MM.1S (cell line): Measurements from ENCODE around the gene PPP1R26.

ENCODE experiments used
- EZH2 ChIP-seq: fragments of 300-600 bp; sonication (generic); optimal IDR thresholded peaks from 2 replicates; pipeline ENCODE3; 2017; ENCODE audit warnings: low read depth, mild to moderate bottlenecking, antibody characterized with exemption, low read length, mixed read lengths
- EZH2phosphoT487 ChIP-seq: fragments of 300-600 bp; sonication (generic); IDR thresholded peaks from 2 replicates; pipeline ENCODE4 v1.6.1; 2018; ENCODE audit warnings: antibody characterized with exemption, low read length
- TF ChIP-seq, protein P1 (sequence below): fragments of 300-600 bp; sonication (generic); IDR thresholded peaks from 2 replicates; pipeline ENCODE4 v1.5.1; 2016; ENCODE audit warnings: antibody characterized with exemption, low read length, mixed read lengths

DNA sequence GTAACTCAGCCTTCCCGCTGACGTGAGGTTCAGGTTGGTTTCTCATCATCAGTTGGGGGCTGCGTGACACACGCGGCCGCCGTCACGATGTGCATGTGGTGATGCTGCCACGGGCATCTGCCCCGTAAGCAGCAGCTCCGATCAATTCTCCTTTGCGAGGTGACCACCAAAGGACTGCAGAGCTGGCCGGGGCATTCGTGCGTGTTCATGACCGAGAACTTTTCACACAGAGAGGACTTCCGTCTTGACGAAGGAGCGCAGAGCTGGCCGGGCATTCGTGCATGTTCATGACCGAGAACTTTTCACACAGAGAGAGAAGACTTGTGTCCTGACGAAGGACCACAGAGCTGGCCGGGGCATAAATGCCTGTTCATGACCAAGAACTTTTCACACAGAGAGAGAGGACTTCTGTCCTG, 37.8 kb downstream of the PPP1R26 start:
- TF ChIP-seq, protein P1, sequence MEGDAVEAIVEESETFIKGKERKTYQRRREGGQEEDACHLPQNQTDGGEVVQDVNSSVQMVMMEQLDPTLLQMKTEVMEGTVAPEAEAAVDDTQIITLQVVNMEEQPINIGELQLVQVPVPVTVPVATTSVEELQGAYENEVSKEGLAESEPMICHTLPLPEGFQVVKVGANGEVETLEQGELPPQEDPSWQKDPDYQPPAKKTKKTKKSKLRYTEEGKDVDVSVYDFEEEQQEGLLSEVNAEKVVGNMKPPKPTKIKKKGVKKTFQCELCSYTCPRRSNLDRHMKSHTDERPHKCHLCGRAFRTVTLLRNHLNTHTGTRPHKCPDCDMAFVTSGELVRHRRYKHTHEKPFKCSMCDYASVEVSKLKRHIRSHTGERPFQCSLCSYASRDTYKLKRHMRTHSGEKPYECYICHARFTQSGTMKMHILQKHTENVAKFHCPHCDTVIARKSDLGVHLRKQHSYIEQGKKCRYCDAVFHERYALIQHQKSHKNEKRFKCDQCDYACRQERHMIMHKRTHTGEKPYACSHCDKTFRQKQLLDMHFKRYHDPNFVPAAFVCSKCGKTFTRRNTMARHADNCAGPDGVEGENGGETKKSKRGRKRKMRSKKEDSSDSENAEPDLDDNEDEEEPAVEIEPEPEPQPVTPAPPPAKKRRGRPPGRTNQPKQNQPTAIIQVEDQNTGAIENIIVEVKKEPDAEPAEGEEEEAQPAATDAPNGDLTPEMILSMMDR, result no peak
- TF ChIP-seq EZH2phosphoT487, result no peak
- no peak for TF ChIP-seq EZH2
